Muscle of leg (tissue), 11 donors: ENCODE measurements around the gene SHISAL2B. TPM values are rescaled to one million over a fixed set of nuclear protein-coding genes. Genes with fewer than 3 reads are reported as not detected.
"Not testable (repeated sequence)": the region's sequence is repeated elsewhere in the genome, so short reads cannot be mapped to it uniquely, and the experiment has no call there.

ENCODE experiments used
- DNase-seq: peaks from one replicate; pipeline ENCODE4 v3.0.0; 2013
- H3K27ac ChIP-seq: one replicate; pipeline ENCODE4 v1.5.1; 2013; ENCODE audit warnings: mild to moderate bottlenecking, low read length, control low read depth
- H3K27me3 ChIP-seq: one replicate; pipeline ENCODE4 v1.6.1; 2013; ENCODE audit warnings: low read length; ENCODE audit not compliant: control insufficient read depth, insufficient read depth
- H3K36me3 ChIP-seq: one replicate; pipeline ENCODE4 v1.6.1; 2013; ENCODE audit warnings: low read length; ENCODE audit not compliant: control insufficient read depth, insufficient read depth
- H3K4me1 ChIP-seq: one replicate; pipeline ENCODE4 v1.6.1; 2013; ENCODE audit warnings: low read length; ENCODE audit not compliant: control insufficient read depth, insufficient read depth
- H3K4me3 ChIP-seq: one replicate; pipeline ENCODE4 v1.5.1; 2013; ENCODE audit warnings: low read length, control low read depth
- H3K9me3 ChIP-seq: replicated peaks from 2 replicates; pipeline ENCODE4 v1.6.1; 2013; ENCODE audit warnings: low read depth, low read length; ENCODE audit not compliant: control insufficient read depth
- WGBS: methylation state at CpG from one replicate; pipeline ENCODE4 v1.1.5; 2013; ENCODE audit warnings: missing lambda C conversion rate; ENCODE audit not compliant: insufficient coverage; 5-methylcytosine and 5-hydroxymethylcytosine counted together
- polyA plus RNA-seq, 8 donors: library from polyadenylated mRNA; unstranded; fragments of 120-200 nt; gene quantifications; one replicate each; pipeline versions ENCODE4 v1.2.1 to v1.2.3, GENCODE V29; 2013; ENCODE audit warnings: inconsistent platforms in 1 of 8, low replicate concordance in 1 of 8; ENCODE audit not compliant: insufficient read length in 8 of 8, insufficient read depth in 1 of 8
- total RNA-seq: library from RNA; stranded (reverse); fragments of 120-200 nt; gene quantifications from one replicate; pipeline ENCODE4 v1.2.4, GENCODE V29; 2013

Gene SHISAL2B
- total and polyA plus RNA-seq, 9 donors = 0.20 to 0.98 (median 0.63) TPM; not detected in 2

- no CpG with 5 or more reads among the region's 3 CpGs for WGBS
- no peak for DNase-seq
- peaks cover 10% of the 10 kb centered on the region for H3K4me1 ChIP-seq
- H3K36me3 ChIP-seq = no peaks in the 10 kb centered on the region
- no peaks in the 10 kb centered on the region for H3K9me3 ChIP-seq
- H3K4me3 ChIP-seq = no peak overlapping the region
- peaks cover 26% of the 10 kb centered on the region for H3K27me3 ChIP-seq
- H3K27ac ChIP-seq = no peak overlapping the region
Measured at GRCh38 chr5:64691291-64691690, 988 bp downstream of the SHISAL2B start.

DNA sequence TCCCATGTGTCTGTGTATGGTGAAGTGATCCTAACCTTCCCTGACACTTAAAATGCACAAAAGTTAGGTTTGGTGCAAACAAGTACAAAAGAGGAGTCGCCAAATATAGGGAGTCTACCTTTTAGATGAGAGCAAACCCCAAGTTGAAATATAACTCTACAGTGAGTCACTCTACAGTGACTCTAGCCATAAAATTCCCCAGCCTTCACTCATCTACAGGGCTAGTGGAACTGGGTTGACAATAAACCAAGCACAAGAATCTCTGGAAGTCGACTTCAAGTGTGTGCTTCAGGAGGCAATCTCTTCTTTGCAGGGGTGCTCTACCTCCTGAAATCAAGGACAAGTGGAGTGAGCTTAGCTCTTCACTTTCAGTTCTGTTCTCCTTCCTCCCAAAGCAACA is 3.3 kb downstream of the SHISAL2B start:
- Histone ChIP-seq H3K4me1 (peaks cover 10% of the 10 kb centered on the region), H3K27me3 (peaks cover 26% of the 10 kb centered on the region), H3K9me3 (peaks cover 2% of the 10 kb centered on the region), H3K4me3 (no peak overlapping the region), H3K27ac (no peak overlapping the region), H3K36me3 (no peaks in the 10 kb centered on the region)
- DNase-seq = no peak
- WGBS = no CpG with 5 or more reads among the region's 2 CpGs

GRCh38 chr5:64696414-64696813 is 6.1 kb downstream of the SHISAL2B start:
- WGBS = 95% methylated on average over 4 of the region's 7 CpGs
- not testable (repeated sequence) for H3K36me3 ChIP-seq, DNase-seq, H3K4me3 ChIP-seq, H3K9me3 ChIP-seq, H3K4me1 ChIP-seq, H3K27me3 ChIP-seq, H3K27ac ChIP-seq

- H3K4me3 ChIP-seq = no peak overlapping the region
- no peak overlapping the region for H3K27ac ChIP-seq
- WGBS = no CpG with 5 or more reads among the region's 4 CpGs
- no peak for DNase-seq
- no peaks in the 10 kb centered on the region for H3K27me3 ChIP-seq
- H3K9me3 ChIP-seq = peaks cover 2% of the 10 kb centered on the region
- H3K36me3 ChIP-seq = no peaks in the 10 kb centered on the region
- no peaks in the 10 kb centered on the region for H3K4me1 ChIP-seq
Measured at GRCh38 chr5:64700765-64701164, 10.5 kb downstream of the SHISAL2B start.

DNA sequence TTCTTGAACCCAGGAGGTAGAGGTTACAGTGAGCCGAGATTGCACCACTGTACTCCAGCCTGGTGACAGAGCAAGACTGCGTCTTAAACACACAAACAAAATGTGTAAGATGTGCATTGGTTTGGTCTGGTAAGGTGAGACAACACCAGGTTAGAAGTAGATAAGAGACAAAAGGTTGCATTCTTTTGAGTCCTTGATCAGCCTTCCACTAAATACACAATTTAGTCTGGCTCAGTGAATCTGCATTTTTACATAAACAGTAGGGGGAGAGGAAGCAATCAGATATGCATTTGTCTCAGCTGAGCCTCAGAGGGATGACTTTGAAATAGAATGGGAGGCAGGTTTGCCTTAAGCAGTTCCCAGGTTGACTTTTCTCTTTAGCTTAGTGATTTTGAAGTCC is 15.8 kb downstream of the SHISAL2B start:
- H3K4me1 ChIP-seq, H3K9me3 ChIP-seq, H3K4me3 ChIP-seq, H3K36me3 ChIP-seq, H3K27me3 ChIP-seq, DNase-seq, H3K27ac ChIP-seq: not testable (repeated sequence)
- WGBS = no CpG with 5 or more reads among the region's 2 CpGs

DNA sequence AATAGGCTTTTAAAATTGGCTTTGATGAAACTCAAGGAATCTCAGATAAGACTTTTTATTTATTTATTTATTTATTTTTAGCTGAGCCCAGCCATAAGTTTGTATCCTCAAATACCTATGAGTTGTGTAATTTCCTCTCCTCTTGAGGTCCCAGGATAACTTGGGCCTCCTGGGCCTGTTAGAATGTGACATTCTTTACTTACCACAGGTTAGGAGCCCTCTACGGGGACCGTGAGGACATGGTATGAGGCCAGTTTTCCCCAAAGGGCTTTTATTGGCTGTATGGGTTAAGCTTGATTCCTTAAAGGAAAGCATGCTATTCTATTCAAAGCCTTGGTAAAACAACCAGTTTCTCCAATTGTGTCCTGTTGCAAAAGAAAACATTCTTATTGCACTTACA is 16.9 kb downstream of the SHISAL2B start:
- Histone ChIP-seq H3K27me3 (no peaks in the 10 kb centered on the region), H3K4me1 (no peaks in the 10 kb centered on the region), H3K4me3 (no peak overlapping the region), H3K9me3 (no peaks in the 10 kb centered on the region), H3K27ac (no peak overlapping the region), H3K36me3 (no peaks in the 10 kb centered on the region)
- DNase-seq = no peak
- no CpG with 5 or more reads among the region's 2 CpGs for WGBS

DNA sequence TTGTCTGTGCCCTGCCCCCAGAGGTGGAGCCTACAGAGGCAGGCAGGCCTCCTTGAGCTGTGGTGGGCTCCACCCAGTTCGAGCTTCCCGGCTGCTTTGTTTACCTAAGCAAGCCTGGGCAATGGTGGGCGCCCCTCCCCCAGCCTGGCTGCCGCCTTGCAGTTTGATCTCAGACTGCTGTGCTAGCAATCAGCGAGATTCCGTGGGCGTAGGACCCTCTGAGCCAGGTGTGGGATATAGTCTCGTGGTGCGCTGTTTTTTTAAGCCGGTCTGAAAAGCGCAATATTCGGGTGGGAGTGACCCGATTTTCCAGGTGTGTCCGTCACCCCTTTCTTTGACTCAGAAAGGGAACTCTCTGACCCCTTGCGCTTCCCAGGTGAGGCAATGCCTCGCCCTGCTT is 24.2 kb downstream of the SHISAL2B start:
- DNase-seq, H3K4me1 ChIP-seq, H3K4me3 ChIP-seq, H3K9me3 ChIP-seq, H3K36me3 ChIP-seq, H3K27me3 ChIP-seq, H3K27ac ChIP-seq: not testable (repeated sequence)
- whole genome bisulfite sequencing = 85% methylated on average over 4 of the region's 16 CpGs

DNA sequence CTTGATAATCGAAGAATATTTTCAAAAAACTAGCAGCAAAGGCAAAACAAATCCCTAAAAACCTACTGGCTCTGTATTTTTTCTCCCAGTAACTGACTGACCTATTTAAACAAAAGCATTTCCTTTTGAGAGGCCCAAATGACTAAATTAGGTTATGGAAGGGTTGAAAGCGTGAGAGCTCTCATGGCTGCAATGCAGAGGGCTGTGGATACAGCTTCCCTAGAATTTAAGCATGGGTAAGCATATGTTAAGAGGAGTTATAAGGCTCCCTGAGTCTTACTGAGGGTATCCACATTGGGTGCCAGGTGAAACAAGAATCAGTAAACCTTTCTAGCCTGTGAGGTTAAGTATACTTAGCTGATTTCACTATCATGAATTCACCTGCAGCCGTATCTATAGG is 32.3 kb downstream of the SHISAL2B start:
- Histone ChIP-seq H3K36me3 (peaks cover 6% of the 10 kb centered on the region), H3K9me3 (no peaks in the 10 kb centered on the region), H3K27ac (no peak overlapping the region), H3K4me1 (no peaks in the 10 kb centered on the region), H3K4me3 (no peak overlapping the region), H3K27me3 (no peaks in the 10 kb centered on the region)
- 91% methylated on average over 1 of the region's 3 CpGs for WGBS
- no peak for DNase-seq

DNA sequence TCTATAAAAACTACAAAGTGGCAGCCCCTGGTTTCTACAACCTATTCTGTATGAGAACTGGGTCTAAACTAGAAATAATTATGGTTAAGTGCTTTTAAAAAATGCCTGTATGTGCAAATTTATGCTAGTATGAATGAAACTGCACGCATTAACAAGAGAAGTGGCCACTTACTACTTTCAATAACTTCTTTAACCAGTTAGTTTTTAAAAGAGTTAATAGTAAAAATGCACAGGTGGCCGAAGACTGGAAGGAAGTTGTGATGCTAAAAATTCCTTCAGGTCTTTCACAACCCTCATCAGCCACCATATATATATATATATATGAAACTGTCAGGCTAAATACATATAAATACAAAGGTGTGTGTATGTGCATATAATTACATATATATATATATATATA is 36.8 kb downstream of the SHISAL2B start:
- Histone ChIP-seq H3K27ac (no peak overlapping the region), H3K4me3 (no peak overlapping the region), H3K27me3 (no peaks in the 10 kb centered on the region), H3K36me3 (peaks cover 2% of the 10 kb centered on the region), H3K4me1 (no peaks in the 10 kb centered on the region), H3K9me3 (no peaks in the 10 kb centered on the region)
- WGBS = no CpG with 5 or more reads among the region's 2 CpGs
- no peak for DNase-seq

- Histone ChIP-seq H3K4me3 (no peak overlapping the region), H3K27me3 (no peaks in the 10 kb centered on the region), H3K36me3 (peaks cover 10% of the 10 kb centered on the region), H3K4me1 (no peaks in the 10 kb centered on the region), H3K9me3 (no peaks in the 10 kb centered on the region), H3K27ac (no peak overlapping the region)
- no peak for DNase-seq
- no CpG with 5 or more reads among the region's 1 CpG for WGBS
Measured at GRCh38 chr5:64742411-64742810, 52.1 kb downstream of the SHISAL2B start.

- no peak overlapping the region for H3K27ac ChIP-seq
- H3K36me3 ChIP-seq = peaks cover 10% of the 10 kb centered on the region
- DNase-seq = no peak
- H3K27me3 ChIP-seq = no peaks in the 10 kb centered on the region
- H3K4me3 ChIP-seq = no peak overlapping the region
- no peaks in the 10 kb centered on the region for H3K9me3 ChIP-seq
- H3K4me1 ChIP-seq = no peaks in the 10 kb centered on the region
Measured at GRCh38 chr5:64742821-64743220, 52.5 kb downstream of the SHISAL2B start.
